Endodermal cell (in vitro differentiated cells): Measurements from ENCODE around the gene RAMP1. TPM values are rescaled to one million over a fixed set of nuclear protein-coding genes. Genes with fewer than 3 reads are reported as not detected.

Experiments
- DNase-seq: peaks from one replicate; pipeline ENCODE4 v3.0.0-alpha.2; 2017
- H3K27ac ChIP-seq: 2 replicates; pipeline ENCODE4 v1.5.1; 2013; ENCODE audit warnings: mild to moderate bottlenecking, low read depth, low read length, moderate library complexity
- H3K27me3 ChIP-seq: 2 replicates; pipeline ENCODE4 v1.6.1; 2013; ENCODE audit warnings: mild to moderate bottlenecking, low read length, moderate library complexity; ENCODE audit not compliant: insufficient read depth, control insufficient read depth, poor library complexity, severe bottlenecking
- H3K36me3 ChIP-seq: 2 replicates; pipeline ENCODE4 v1.7.0; 2013; ENCODE audit warnings: mild to moderate bottlenecking, low read length, moderate library complexity; ENCODE audit not compliant: control insufficient read depth, insufficient read depth
- H3K4me1 ChIP-seq: one replicate; pipeline ENCODE4 v1.7.0; 2013; ENCODE audit warnings: low read length; ENCODE audit not compliant: control insufficient read depth, insufficient read depth
- H3K4me3 ChIP-seq: 2 replicates; pipeline ENCODE4 v1.5.1; 2013; ENCODE audit warnings: mild to moderate bottlenecking, low read length, moderate library complexity
- H3K9ac ChIP-seq: 2 replicates; pipeline ENCODE4 v1.6.1; 2013; ENCODE audit warnings: mild to moderate bottlenecking, low read length, moderate library complexity; ENCODE audit not compliant: poor library complexity, severe bottlenecking; ENCODE audit errors: extremely low read depth
- H3K9me3 ChIP-seq: 2 replicates; pipeline ENCODE4 v1.6.1; 2013; ENCODE audit warnings: mild to moderate bottlenecking, low read length, moderate library complexity; ENCODE audit not compliant: control insufficient read depth
- H3K27ac Mint-ChIP-seq: 2 replicates; pipeline ENCODE4 v1.8.0; 2020; ENCODE audit warnings: mixed read lengths
- H3K27me3 Mint-ChIP-seq: 2 replicates; pipeline ENCODE4 v1.8.0; 2021; ENCODE audit warnings: mild to moderate bottlenecking, mixed read lengths; ENCODE audit not compliant: insufficient read depth
- H3K36me3 Mint-ChIP-seq: 2 replicates; pipeline ENCODE4 v1.8.0; 2020; ENCODE audit warnings: low read depth, mixed read lengths
- H3K4me1 Mint-ChIP-seq: 2 replicates; pipeline ENCODE4 v1.8.0; 2020; ENCODE audit warnings: mixed read lengths
- H3K4me3 Mint-ChIP-seq: 2 replicates; pipeline ENCODE4 v1.8.0; 2020; ENCODE audit warnings: mild to moderate bottlenecking, moderate library complexity, mixed read lengths
- H3K9me3 Mint-ChIP-seq: 2 replicates; pipeline ENCODE4 v1.8.0; 2020; ENCODE audit warnings: mild to moderate bottlenecking, mixed read lengths
- CTCF ChIP-seq: fragments of 200-600 bp; sonication (generic); conservative IDR thresholded peaks from 2 replicates; pipeline ENCODE4 v1.5.0; 2021; ENCODE audit warnings: antibody characterized with exemption, mild to moderate bottlenecking
- WGBS, 2 experiments: methylation state at CpG; one replicate each; pipeline versions ENCODE4 v1.1.5 to v1.1.7; 2013; ENCODE audit warnings: missing lambda C conversion rate in 2 of 2, mixed read lengths in 1 of 2; ENCODE audit not compliant: insufficient coverage in 1 of 2, insufficient read length in 1 of 2; 5-methylcytosine and 5-hydroxymethylcytosine counted together
- total RNA-seq, 2 donors: library from RNA; stranded (reverse); fragmentation: NEBNext Ultra II Directional in 1 of 2; extraction: Animal tissue kit (Norgen Biotek cat#: 25700) in 1 of 2; gene quantifications; 2 replicates in 1 of 2; 3 replicates in 1 of 2; pipeline ENCODE4 v1.2.1, GENCODE V29; 2021

The RAMP1 gene
- total RNA-seq, 2 donors from 2014 or later: 0.40 to 1.6 TPM

- H3K27me3 Mint-ChIP-seq: peaks cover 62% of the 10 kb centered on the region
- H3K4me1 Mint-ChIP-seq: peaks cover 13% of the 10 kb centered on the region
- WGBS, 2 experiments: 90 to 93% methylated on average over 8 of the region's 8 CpGs
- Histone ChIP-seq H3K36me3 (no peaks in the 10 kb centered on the region), H3K9ac (no peak overlapping the region), H3K4me3 (no peak overlapping the region), H3K9me3 (no peaks in the 10 kb centered on the region), H3K27me3 (peaks cover 38% of the 10 kb centered on the region), H3K27ac (no peak overlapping the region), H3K4me1 (no peaks in the 10 kb centered on the region)
- no peak overlapping the region for H3K27ac Mint-ChIP-seq
- no peak for DNase-seq
- TF ChIP-seq CTCF: no peak
- H3K4me3 Mint-ChIP-seq: no peak overlapping the region
- H3K36me3 Mint-ChIP-seq: no peaks in the 10 kb centered on the region
- H3K9me3 Mint-ChIP-seq: no peaks in the 10 kb centered on the region
Observed at GRCh38 chr2:237857791-237858190, 1.6 kb upstream of the RAMP1 start.

GRCh38 chr2:237858294-237859081, 935 bp upstream of the RAMP1 start:
- peak; percentile 86 for TF ChIP-seq CTCF
- H3K9me3 ChIP-seq: no peaks in the 10 kb centered on the region
- H3K9ac ChIP-seq: no peak overlapping the region
- Mint-ChIP-seq H3K36me3 (no peaks in the 10 kb centered on the region), H3K9me3 (no peaks in the 10 kb centered on the region), H3K4me1 (peaks cover 13% of the 10 kb centered on the region), H3K4me3 (peak overlapping the region; percentile 60), H3K27ac (no peak overlapping the region), H3K27me3 (peaks cover 58% of the 10 kb centered on the region)
- no peak overlapping the region for H3K4me3 ChIP-seq
- DNase-seq: peak; percentile 89
- WGBS, 2 experiments: 50 to 62% methylated on average over 7 to 14 of the region's 14 CpGs
- H3K27ac ChIP-seq: no peak overlapping the region
- peaks cover 38% of the 10 kb centered on the region for H3K27me3 ChIP-seq
- H3K36me3 ChIP-seq: no peaks in the 10 kb centered on the region
- no peaks in the 10 kb centered on the region for H3K4me1 ChIP-seq

- Mint-ChIP-seq H3K9me3 (no peaks in the 10 kb centered on the region), H3K27ac (peak overlapping the region; percentile 74), H3K36me3 (no peaks in the 10 kb centered on the region), H3K4me1 (peaks cover 13% of the 10 kb centered on the region), H3K4me3 (peak overlapping the region; percentile 60), H3K27me3 (peaks cover 57% of the 10 kb centered on the region)
- H3K27me3 ChIP-seq: peaks cover 38% of the 10 kb centered on the region
- DNase-seq: peak; percentile 69
- no peaks in the 10 kb centered on the region for H3K9me3 ChIP-seq
- no peaks in the 10 kb centered on the region for H3K36me3 ChIP-seq
- no peak overlapping the region for H3K9ac ChIP-seq
- no peak overlapping the region for H3K27ac ChIP-seq
- H3K4me3 ChIP-seq: no peak overlapping the region
- WGBS, 2 experiments: 60 to 86% methylated on average over 9 to 15 of the region's 15 CpGs
- no peak for TF ChIP-seq CTCF
- no peaks in the 10 kb centered on the region for H3K4me1 ChIP-seq
Observed at GRCh38 chr2:237859082-237859433, 365 bp upstream of the RAMP1 start.
